Astrocyte of the cerebellum (primary cell): ENCODE data around the gene ACAP1.
"Not testable (repeated sequence)": the region's sequence is repeated elsewhere in the genome, so short reads cannot be mapped to it uniquely, and the experiment has no call there.

Experiments
- DNase-seq: peaks from one replicate; pipeline ENCODE4 v3.0.0-alpha.2; 2011; ENCODE audit warnings: low read depth
- H3K4me3 ChIP-seq: 2 replicates; pipeline ENCODE4 v1.5.1; 2011; ENCODE audit warnings: mild to moderate bottlenecking, low read depth, low read length, moderate library complexity
- in situ Hi-C: cut with HindIII; loops from 2 replicates; pipeline ENCODE4 v1.10.0; 2017; ENCODE audit warnings: low sequenced_read_pairs
- TF ChIP-seq, protein P1 (sequence below): IDR thresholded peaks from 2 replicates; pipeline ENCODE4 v1.5.1; 2012; ENCODE audit warnings: low read length, low read depth, moderate library complexity, mild to moderate bottlenecking; ENCODE audit errors: missing control alignments

Gene ACAP1

DNA sequence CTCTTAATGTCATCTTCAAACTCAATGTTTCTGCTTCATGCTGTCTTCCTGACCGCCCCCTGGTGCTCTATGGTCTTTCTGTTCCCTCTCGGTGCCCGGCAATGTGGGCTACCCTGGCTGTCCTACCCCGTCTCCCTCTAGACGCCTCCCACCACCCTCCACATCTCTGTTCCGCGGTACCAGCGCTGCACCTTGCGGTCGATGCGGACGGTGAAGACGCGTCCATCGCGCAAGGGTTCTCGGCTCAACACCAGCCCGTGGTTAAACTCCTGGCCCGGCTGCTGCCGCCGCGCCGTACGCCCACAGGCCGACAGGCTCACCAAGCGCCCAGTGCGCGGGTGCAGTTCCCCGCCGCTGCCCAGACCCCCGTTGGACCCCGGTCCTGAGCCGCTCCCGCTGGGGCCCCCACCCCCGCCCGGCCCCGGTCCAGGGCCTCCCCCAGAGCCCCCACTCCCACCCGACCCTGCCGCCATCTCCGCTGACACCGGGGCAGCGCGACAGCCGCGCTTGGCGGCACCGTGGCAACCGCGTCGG is 7.4 kb upstream of the ACAP1 start, which contains the start of gene NEURL4:
NEURL4 (minus strand) TSS at position 496 of the 534 bp plus-strand sequence; CDS start at position 473, 23 bp downstream.
- H3K4me3 ChIP-seq, result peak within 1 kb of the TSS; percentile 62
- DNase-seq, result no peak

DNA sequence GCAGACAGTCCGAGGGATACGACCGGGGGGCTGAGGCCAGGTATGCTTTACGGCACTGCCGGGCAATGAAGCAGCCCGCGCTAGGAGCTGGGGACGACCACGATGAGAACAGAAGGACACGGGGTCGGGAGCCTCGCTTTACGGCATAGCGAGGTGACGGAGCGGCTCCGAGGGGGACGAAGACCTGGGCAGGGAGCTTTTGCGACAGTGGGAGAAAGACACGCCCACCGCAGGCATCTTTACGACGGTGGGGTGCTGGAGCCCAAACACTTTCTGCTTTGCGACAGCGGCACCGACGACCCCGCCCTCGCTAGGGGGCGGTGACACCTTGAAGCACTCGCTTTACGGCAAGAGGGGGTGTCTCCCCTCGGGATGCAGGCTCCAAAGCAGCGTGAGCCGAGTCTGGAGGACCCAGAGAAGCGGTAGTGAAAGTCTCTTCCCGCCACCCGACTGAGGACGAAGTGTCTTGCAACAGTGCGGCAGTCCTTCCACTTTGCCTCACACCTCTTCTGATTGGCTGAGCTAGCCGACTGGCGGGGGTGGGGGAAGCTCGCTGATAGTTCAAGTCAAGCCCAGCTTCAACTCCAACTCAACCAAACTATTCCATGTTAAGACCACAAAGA is 6.8 kb upstream of the ACAP1 start:
- peak; percentile 97 for DNase-seq
- in situ Hi-C loops, result no loop called here
- peak overlapping the region; percentile 62 for H3K4me3 ChIP-seq
- TF ChIP-seq, protein P1, sequence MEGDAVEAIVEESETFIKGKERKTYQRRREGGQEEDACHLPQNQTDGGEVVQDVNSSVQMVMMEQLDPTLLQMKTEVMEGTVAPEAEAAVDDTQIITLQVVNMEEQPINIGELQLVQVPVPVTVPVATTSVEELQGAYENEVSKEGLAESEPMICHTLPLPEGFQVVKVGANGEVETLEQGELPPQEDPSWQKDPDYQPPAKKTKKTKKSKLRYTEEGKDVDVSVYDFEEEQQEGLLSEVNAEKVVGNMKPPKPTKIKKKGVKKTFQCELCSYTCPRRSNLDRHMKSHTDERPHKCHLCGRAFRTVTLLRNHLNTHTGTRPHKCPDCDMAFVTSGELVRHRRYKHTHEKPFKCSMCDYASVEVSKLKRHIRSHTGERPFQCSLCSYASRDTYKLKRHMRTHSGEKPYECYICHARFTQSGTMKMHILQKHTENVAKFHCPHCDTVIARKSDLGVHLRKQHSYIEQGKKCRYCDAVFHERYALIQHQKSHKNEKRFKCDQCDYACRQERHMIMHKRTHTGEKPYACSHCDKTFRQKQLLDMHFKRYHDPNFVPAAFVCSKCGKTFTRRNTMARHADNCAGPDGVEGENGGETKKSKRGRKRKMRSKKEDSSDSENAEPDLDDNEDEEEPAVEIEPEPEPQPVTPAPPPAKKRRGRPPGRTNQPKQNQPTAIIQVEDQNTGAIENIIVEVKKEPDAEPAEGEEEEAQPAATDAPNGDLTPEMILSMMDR, result no peak

More for the DNA sequence above, 7.4 kb upstream of the ACAP1 start, which contains the start of gene NEURL4:
- TF ChIP-seq, protein P1, result peak; percentile 11
- in situ Hi-C loops, result no loop called here

DNA sequence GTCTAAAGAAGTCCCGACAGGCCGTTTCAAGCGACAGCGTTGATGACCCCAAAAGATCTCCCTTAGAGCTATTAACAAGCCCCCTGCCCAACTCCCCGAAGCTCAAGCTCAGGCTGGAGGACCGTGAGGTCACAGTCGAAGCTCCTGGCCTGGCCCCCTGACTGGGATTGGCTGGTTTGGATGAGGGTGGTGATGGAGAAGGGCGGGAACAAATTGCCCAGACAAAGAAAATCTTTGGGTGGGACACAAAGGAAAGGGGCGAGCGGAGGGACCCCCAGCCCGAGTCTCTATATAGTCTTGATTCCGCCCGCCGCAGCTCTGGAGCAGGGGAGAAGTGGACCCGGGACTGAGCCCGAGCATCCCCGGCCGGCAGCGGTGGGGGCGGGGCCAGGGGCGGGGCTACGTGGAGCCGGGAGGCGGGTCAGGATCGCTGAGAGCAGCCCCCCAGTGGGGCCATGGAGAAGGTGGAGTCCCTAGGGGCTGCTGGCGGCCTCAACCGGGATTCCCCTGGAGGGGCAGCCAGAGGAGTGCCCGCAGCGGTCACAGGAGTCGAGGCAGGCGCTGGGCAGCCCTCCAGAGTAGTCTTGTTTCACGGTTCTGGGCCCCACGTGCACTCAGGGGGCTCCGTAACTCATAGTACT is 6.2 kb upstream of the ACAP1 start:
- DNase-seq, result no peak
- peak overlapping the region; percentile 62 for H3K4me3 ChIP-seq
- TF ChIP-seq, protein P1, result no peak
- in situ Hi-C loops, result no loop called here

DNA sequence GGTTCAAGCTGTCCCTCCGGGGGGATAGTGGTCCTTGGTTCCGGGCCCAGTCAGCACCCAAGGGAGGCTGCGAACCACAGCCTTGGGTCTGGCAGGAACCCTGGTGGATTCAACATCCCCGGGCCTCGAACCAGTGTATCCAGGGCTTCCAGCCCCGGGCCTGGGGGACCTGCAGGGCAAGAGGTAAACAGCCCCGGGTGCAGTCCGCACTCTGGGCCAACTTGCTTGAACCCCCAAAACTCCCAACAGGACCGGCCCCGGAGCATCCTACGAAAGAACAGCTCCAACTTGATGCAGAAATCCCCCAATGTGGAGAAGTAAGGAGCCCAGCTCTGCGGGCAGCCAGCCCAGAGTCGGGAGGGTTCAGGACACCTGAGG is 5.7 kb upstream of the ACAP1 start:
- TF ChIP-seq, protein P1, result no peak
- peak overlapping the region; percentile 62 for H3K4me3 ChIP-seq
- in situ Hi-C loops, result no loop called here
- no peak for DNase-seq

DNA sequence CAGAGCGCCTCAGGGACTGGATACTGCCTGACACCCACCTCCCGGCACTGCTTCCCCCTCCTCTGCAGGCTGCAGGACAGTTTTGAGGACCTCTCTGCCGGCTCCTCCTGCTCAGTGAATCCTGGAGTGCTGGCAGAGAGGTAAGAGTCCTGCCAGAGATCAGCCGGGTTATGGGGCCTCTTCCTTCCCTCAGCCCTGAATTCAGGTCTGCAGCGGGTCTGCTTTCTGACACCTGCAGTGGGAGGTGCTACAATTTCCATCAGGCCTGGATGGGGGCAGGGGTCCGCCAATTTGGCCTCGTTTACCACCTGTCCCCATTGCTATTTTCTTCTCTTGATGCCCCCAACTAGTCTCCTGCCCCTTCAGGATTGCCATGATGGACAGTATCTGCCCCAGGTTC is 4.2 kb upstream of the ACAP1 start:
- no peak for DNase-seq
- no peak overlapping the region for H3K4me3 ChIP-seq
- in situ Hi-C loops, result no loop called here
- TF ChIP-seq, protein P1, result no peak

DNA sequence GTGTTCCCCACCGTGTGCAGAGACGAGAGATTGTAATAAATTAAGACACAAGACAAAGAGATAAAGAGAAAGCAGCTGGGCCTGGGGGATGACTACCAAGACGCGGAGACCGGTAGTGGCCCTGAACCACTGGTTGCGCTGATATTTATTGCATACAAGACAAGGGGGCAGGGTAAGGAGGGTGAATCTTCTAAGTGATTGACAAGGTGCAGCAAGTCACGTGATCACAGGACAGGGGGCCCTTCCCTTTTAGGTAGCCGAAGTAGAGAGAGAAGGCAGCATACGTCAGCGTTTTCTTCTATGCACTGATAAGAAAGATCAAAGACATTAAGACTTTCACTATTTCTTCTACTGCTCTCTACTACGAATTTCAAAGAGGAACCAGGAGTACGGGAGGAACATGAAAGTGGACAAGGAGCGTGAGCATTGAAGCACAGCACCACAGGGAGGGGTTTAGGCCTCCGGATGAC is 3.7 kb upstream of the ACAP1 start:
- H3K4me3 ChIP-seq, in situ Hi-C loops, DNase-seq: not testable (repeated sequence)
